Smooth muscle cell (in vitro differentiated cells): ENCODE results near the gene CSMD2. TPM values are rescaled to one million over a fixed set of nuclear protein-coding genes. Genes with fewer than 3 reads are reported as not detected.
"Not testable (repeated sequence)": the region's sequence is repeated elsewhere in the genome, so short reads cannot be mapped to it uniquely, and the experiment has no call there.

ENCODE experiments used
- DNase-seq: peaks from one replicate; lab custom pipeline; 2025; ENCODE audit not compliant: unreplicated experiment; lab: John Stamatoyannopoulos, UW
- H2AFZ ChIP-seq: fragments of 200-600 bp; sonication (generic); 2 replicates; pipeline ENCODE4 v1.6.0; 2016; ENCODE audit warnings: antibody characterized with exemption, low read depth, mild to moderate bottlenecking
- H3F3A ChIP-seq: fragments of 200-600 bp; sonication (generic); 2 replicates; pipeline ENCODE4 v1.6.0; 2017; ENCODE audit warnings: antibody characterized with exemption, low read depth
- H3K27ac ChIP-seq: fragments of 200-600 bp; sonication (generic); 2 replicates; pipeline ENCODE4 v1.5.1; 2016; ENCODE audit warnings: low read depth, mild to moderate bottlenecking
- H3K27me3 ChIP-seq: fragments of 200-600 bp; sonication (generic); 2 replicates; pipeline ENCODE4 v1.6.1; 2016; ENCODE audit warnings: low read depth, mild to moderate bottlenecking
- H3K36me3 ChIP-seq: fragments of 200-600 bp; sonication (generic); 2 replicates; pipeline ENCODE4 v1.5.1; 2016; ENCODE audit warnings: low read depth
- H3K4me1 ChIP-seq: fragments of 200-600 bp; sonication (generic); 2 replicates; pipeline ENCODE4 v1.5.1; 2016; ENCODE audit warnings: low read depth
- H3K4me2 ChIP-seq: fragments of 200-600 bp; sonication (generic); 2 replicates; pipeline ENCODE4 v1.6.0; 2016; ENCODE audit warnings: mild to moderate bottlenecking
- H3K4me3 ChIP-seq: fragments of 200-600 bp; sonication (generic); 2 replicates; pipeline ENCODE4 v1.5.1; 2016; ENCODE audit warnings: mild to moderate bottlenecking
- H3K79me2 ChIP-seq: fragments of 200-600 bp; sonication (generic); 2 replicates; pipeline ENCODE4 v1.6.0; 2016; ENCODE audit warnings: low read depth, mild to moderate bottlenecking
- H3K9ac ChIP-seq: fragments of 200-600 bp; sonication (generic); 2 replicates; pipeline ENCODE4 v1.6.0; 2016; ENCODE audit warnings: low read depth
- H3K9me3 ChIP-seq: fragments of 200-600 bp; sonication (generic); replicated peaks from 2 replicates; pipeline ENCODE4 v1.5.1; 2016; ENCODE audit warnings: low read depth
- H4K20me1 ChIP-seq: fragments of 200-600 bp; sonication (generic); 2 replicates; pipeline ENCODE4 v1.6.0; 2016; ENCODE audit warnings: low read depth
- WGBS: methylation state at CpG from one replicate; pipeline ENCODE4 v1.1.7; 2016; ENCODE audit warnings: low lambda C conversion rate; 5-methylcytosine and 5-hydroxymethylcytosine counted together
- polyA plus RNA-seq: library from polyadenylated mRNA; unstranded; fragments of >200 nt; fragmentation: Nextera tagmentation; extraction: Ambion mirVana; gene quantifications from 2 replicates; pipeline ENCODE4 v1.2.1, GENCODE V29; 2016
- total RNA-seq: library from RNA; depleted of rRNA; stranded (reverse); fragments of >200 nt; gene quantifications from 2 replicates; pipeline ENCODE4 v1.2.3, GENCODE V29; 2014
- TF ChIP-seq, protein P1 (sequence below): fragments of 200-600 bp; sonication (generic); IDR thresholded peaks from 2 replicates; pipeline ENCODE4 v1.5.1; 2017; ENCODE audit warnings: borderline replicate concordance, mild to moderate bottlenecking, antibody characterized with exemption; ENCODE audit not compliant: insufficient read depth, poor library complexity, severe bottlenecking

CSMD2 gene
- total and polyA plus RNA-seq, 2 experiments from 2014 or later = 0.65 to 1.8 TPM

DNA sequence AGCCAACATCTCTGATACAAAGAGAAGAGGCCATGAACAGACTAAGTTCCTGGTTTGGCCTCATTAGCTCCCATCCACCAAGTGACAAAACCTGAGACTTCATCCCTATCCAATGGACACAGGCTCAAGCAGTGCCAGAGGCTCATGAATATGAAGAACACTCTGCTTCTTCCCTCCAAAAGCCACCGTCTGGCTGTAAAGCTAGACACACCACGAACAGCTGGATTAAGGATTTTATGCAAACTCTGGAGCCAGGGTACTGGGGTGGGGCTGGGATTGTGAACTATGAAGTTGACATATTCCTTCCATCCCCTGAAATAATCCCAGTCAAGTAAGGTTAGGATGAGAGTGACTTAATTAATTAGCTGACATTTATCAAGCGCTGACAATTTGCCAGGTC lies 139.4 kb downstream of the CSMD2 start:
- no peaks in the 10 kb centered on the region for H3K9me3 ChIP-seq
- DNase-seq = no peak
- H3K4me2 ChIP-seq = no peak overlapping the region
- H2AFZ ChIP-seq = no peak overlapping the region
- no peak overlapping the region for H3K9ac ChIP-seq
- H3K79me2 ChIP-seq = no peaks in the 10 kb centered on the region
- no peaks in the 10 kb centered on the region for H3K4me1 ChIP-seq
- TF ChIP-seq, protein P1, sequence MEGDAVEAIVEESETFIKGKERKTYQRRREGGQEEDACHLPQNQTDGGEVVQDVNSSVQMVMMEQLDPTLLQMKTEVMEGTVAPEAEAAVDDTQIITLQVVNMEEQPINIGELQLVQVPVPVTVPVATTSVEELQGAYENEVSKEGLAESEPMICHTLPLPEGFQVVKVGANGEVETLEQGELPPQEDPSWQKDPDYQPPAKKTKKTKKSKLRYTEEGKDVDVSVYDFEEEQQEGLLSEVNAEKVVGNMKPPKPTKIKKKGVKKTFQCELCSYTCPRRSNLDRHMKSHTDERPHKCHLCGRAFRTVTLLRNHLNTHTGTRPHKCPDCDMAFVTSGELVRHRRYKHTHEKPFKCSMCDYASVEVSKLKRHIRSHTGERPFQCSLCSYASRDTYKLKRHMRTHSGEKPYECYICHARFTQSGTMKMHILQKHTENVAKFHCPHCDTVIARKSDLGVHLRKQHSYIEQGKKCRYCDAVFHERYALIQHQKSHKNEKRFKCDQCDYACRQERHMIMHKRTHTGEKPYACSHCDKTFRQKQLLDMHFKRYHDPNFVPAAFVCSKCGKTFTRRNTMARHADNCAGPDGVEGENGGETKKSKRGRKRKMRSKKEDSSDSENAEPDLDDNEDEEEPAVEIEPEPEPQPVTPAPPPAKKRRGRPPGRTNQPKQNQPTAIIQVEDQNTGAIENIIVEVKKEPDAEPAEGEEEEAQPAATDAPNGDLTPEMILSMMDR = no peak
- no peaks in the 10 kb centered on the region for H4K20me1 ChIP-seq
- H3F3A ChIP-seq = no peaks in the 10 kb centered on the region
- 76% methylated on average over 3 of the region's 3 CpGs for WGBS
- H3K27me3 ChIP-seq = peaks cover 3% of the 10 kb centered on the region
- no peak overlapping the region for H3K27ac ChIP-seq
- H3K4me3 ChIP-seq = no peak overlapping the region
- H3K36me3 ChIP-seq = no peaks in the 10 kb centered on the region

DNA sequence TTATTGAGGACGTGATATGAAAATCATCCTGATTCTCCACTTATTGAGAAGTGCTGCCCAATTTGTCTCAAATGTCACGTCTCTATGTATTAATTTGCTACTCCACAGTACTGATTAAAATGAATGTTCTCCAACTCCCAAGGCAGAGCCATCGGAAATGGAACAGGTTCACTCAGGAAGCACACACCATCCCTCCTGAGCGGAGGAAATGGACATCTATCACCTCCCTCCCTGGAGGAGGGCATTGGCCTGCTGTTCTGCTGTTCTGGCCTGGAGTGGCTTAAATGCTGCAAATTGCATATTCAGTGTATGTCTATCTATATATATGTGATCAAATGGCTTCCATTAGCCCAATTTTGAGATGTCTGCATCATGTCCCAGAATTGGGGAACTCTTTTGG lies 140.5 kb downstream of the CSMD2 start:
- no peaks in the 10 kb centered on the region for H4K20me1 ChIP-seq
- no peaks in the 10 kb centered on the region for H3K9me3 ChIP-seq
- no peaks in the 10 kb centered on the region for H3K36me3 ChIP-seq
- H3K9ac ChIP-seq = no peak overlapping the region
- H3F3A ChIP-seq = no peaks in the 10 kb centered on the region
- H3K27me3 ChIP-seq = peaks cover 3% of the 10 kb centered on the region
- no peaks in the 10 kb centered on the region for H3K79me2 ChIP-seq
- no peak overlapping the region for H3K4me3 ChIP-seq
- 92% methylated on average over 4 of the region's 4 CpGs for WGBS
- DNase-seq = no peak
- no peaks in the 10 kb centered on the region for H3K4me1 ChIP-seq
- no peak overlapping the region for H2AFZ ChIP-seq
- TF ChIP-seq, protein P1 = no peak
- no peak overlapping the region for H3K27ac ChIP-seq
- no peak overlapping the region for H3K4me2 ChIP-seq

DNA sequence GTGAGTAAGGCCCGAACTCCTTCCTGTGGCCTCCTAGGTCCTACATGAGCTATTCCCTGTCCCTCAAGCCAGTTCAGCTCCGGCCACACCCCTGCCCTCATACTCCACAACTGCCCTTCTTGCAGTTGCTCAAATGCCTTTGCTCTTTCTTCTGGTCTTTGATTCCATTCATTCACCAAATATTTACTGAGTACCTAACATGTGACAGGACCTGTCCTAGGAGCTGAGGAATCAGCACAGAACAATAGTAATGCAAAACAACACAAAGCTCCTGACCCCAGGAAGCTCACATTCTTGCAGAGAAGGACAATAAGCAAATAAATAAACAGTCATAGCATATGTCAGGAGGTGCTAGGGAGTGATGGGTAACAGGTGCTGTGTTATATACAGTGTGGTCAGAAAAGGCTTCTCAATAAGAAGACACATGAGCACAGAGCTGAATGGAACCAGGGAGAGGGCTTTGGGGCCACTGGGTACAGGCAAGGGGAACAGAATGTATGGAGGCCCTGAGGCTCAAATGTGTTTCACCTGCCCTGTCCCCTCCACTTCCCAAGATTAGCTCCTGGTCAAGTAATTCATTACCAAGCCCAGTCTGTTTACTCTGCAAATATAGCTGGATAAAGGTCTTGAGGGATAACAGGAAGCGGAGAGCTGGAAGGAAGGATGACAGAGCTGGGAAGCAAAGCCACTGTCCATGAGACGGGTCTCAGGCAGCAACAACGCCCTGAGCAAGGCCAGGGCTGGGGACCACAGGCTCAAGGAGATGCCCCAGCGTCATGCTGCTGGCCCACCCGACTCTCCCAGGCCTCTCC lies 145.1 kb downstream of the CSMD2 start:
- Histone ChIP-seq H3K27ac (no peak overlapping the region), H3K9ac (no peak overlapping the region), H3K36me3 (no peaks in the 10 kb centered on the region), H3K27me3 (peaks cover 3% of the 10 kb centered on the region), H3K9me3 (no peaks in the 10 kb centered on the region), H4K20me1 (no peaks in the 10 kb centered on the region), H2AFZ (no peak overlapping the region), H3K4me2 (no peak overlapping the region), H3F3A (no peaks in the 10 kb centered on the region), H3K4me3 (no peak overlapping the region), H3K79me2 (no peaks in the 10 kb centered on the region), H3K4me1 (no peaks in the 10 kb centered on the region)
- DNase-seq = no peak
- WGBS = 83% methylated on average over 7 of the region's 7 CpGs
- TF ChIP-seq, protein P1 = no peak

DNA sequence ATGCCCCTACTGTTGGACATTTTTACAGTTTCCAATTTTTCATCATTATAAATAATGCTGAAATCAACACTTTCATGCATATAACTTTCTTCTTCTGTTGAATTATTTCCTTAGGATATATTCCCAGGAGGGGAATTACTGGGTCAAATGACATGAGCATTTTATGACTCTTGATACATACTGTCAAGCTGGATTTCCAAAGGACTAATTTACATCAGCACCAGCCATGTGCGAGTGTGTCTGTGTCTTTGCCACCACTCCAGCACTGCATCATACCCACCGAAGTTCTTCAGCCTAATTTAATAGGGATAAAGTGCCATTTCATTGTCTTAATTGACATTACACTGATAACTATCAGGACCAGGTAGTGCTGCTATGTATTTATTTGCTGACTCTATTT lies 146.7 kb downstream of the CSMD2 start:
- no peaks in the 10 kb centered on the region for H3K9me3 ChIP-seq
- TF ChIP-seq, protein P1 = no peak
- no peak overlapping the region for H3K4me3 ChIP-seq
- H3K79me2 ChIP-seq = no peaks in the 10 kb centered on the region
- H4K20me1 ChIP-seq = no peaks in the 10 kb centered on the region
- DNase-seq = no peak
- H3K9ac ChIP-seq = no peak overlapping the region
- H3K27ac ChIP-seq = no peak overlapping the region
- H3K4me2 ChIP-seq = no peak overlapping the region
- no peaks in the 10 kb centered on the region for H3F3A ChIP-seq
- peaks cover 12% of the 10 kb centered on the region for H3K27me3 ChIP-seq
- no peaks in the 10 kb centered on the region for H3K36me3 ChIP-seq
- H2AFZ ChIP-seq = no peak overlapping the region
- H3K4me1 ChIP-seq = no peaks in the 10 kb centered on the region
- 78% methylated on average over 2 of the region's 2 CpGs for WGBS

DNA sequence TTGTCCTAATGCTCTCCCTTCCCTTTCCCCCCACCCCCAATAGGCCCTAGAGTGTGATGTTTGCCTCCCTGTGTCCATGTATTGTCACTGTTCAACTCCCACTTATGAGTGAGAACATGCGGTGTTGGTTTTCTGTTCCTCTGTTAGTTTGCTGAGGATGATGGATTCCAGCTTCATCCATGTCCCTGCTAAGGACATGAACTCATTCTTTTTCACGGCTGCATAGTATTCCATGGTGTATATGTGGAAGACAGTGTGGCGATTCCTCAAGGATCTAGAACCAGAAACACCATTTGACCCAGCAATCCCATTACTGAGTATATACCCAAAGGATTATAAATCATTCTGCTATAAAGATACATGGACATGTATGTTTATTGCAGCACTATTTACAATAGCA lies 148.7 kb downstream of the CSMD2 start:
- H3K27ac ChIP-seq, H3K9me3 ChIP-seq, H3K4me2 ChIP-seq, H3K36me3 ChIP-seq, H3K79me2 ChIP-seq, H3F3A ChIP-seq, H3K4me3 ChIP-seq, H3K4me1 ChIP-seq, H3K9ac ChIP-seq, H2AFZ ChIP-seq, DNase-seq, H4K20me1 ChIP-seq: not testable (repeated sequence)
- H3K27me3 ChIP-seq = peaks cover 17% of the 10 kb centered on the region
- WGBS = 96% methylated on average over 3 of the region's 3 CpGs
